ENCODE data around the gene PCDHGC3.
"Not testable (repeated sequence)": the region's sequence is repeated elsewhere in the genome, so short reads cannot be mapped to it uniquely, and the experiment has no call there.

The PCDHGC3 gene

GRCh38 chr5:141475625-141476131 is at the start of gene PCDHGC3:
PCDHGC3 (plus strand) TSS chr5:141475966; CDS start chr5:141476117, 151 bp downstream.
- DNase-seq (ENCODE audit: low spot score) = peak; percentile 97

DNA sequence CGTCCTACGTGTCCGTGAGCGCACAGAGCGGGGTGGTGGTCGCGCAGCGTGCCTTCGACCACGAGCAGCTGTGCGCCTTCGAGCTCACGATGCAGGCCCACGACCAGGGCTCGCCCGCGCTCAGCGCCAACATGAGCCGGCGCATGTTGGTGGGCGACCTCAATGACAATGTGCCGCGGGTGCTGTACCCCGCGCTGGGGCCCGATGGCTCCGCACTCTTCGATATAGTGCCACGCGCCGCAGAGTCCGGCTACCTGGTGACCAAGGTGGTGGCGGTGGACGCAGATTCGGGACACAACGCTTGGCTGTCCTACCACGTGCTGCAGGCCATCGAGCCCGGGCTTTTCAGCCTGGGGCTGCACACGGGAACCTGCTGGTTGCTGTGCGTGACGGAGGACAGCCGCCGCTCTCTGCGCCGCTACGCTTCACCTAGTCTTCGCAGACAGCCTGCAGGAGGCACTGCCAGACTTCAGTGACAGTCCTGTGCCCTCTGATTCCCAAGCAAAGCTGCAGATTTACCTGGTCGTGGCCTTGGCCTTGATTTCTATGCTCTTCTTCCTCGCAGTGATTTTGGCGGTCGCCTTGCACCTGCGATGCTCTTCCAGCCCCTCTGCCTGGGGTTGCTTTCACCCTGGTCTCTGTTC is 47.9 kb upstream of the PCDHGC3 start:
- no peak for DNase-seq (ENCODE audit: low spot score)

DNA sequence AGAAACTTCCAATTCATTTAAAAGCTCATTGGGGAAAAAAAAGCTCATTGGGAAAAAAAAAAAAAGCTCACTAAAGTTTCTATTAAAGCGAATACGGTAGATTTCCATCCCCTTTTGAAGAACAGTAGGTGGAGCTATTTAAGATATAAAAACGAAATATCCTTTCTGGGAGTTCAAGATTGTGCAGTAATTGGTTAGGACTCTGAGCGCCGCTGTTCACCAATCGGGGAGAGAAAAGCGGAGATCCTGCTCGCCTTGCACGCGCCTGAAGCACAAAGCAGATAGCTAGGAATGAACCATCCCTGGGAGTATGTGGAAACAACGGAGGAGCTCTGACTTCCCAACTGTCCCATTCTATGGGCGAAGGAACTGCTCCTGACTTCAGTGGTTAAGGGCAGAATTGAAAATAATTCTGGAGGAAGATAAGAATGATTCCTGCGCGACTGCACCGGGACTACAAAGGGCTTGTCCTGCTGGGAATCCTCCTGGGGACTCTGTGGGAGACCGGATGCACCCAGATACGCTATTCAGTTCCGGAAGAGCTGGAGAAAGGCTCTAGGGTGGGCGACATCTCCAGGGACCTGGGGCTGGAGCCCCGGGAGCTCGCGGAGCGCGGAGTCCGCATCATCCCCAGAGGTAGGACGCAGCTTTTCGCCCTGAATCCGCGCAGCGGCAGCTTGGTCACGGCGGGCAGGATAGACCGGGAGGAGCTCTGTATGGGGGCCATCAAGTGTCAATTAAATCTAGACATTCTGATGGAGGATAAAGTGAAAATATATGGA is 45.2 kb upstream of the PCDHGC3 start, which contains the start of gene PCDHGA12:
Gene PCDHGA12, plus strand, starts transcription at position 176 of the 782 bp plus-strand sequence. Its CDS starts 253 bp downstream, at position 429.
- peak; percentile 77 for DNase-seq (ENCODE audit: low spot score)

DNA sequence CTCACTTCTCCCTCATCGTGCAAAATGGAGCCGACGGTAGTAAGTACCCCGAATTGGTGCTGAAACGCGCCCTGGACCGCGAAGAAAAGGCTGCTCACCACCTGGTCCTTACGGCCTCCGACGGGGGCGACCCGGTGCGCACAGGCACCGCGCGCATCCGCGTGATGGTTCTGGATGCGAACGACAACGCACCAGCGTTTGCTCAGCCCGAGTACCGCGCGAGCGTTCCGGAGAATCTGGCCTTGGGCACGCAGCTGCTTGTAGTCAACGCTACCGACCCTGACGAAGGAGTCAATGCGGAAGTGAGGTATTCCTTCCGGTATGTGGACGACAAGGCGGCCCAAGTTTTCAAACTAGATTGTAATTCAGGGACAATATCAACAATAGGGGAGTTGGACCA is 44.5 kb upstream of the PCDHGC3 start:
- no peak for DNase-seq (ENCODE audit: low spot score)

DNA sequence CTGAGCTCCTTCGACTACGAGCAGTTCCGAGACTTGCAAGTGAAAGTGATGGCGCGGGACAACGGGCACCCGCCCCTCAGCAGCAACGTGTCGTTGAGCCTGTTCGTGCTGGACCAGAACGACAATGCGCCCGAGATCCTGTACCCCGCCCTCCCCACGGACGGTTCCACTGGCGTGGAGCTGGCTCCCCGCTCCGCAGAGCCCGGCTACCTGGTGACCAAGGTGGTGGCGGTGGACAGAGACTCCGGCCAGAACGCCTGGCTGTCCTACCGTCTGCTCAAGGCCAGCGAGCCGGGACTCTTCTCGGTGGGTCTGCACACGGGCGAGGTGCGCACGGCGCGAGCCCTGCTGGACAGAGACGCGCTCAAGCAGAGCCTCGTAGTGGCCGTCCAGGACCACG is 43.5 kb upstream of the PCDHGC3 start:
- not testable (repeated sequence) for DNase-seq (ENCODE audit: low spot score)

DNA sequence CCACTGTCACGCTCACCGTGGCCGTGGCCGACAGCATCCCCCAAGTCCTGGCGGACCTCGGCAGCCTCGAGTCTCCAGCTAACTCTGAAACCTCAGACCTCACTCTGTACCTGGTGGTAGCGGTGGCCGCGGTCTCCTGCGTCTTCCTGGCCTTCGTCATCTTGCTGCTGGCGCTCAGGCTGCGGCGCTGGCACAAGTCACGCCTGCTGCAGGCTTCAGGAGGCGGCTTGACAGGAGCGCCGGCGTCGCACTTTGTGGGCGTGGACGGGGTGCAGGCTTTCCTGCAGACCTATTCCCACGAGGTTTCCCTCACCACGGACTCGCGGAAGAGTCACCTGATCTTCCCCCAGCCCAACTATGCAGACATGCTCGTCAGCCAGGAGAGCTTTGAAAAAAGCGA is 43.0 kb upstream of the PCDHGC3 start:
- DNase-seq (ENCODE audit: low spot score) = not testable (repeated sequence)

DNA sequence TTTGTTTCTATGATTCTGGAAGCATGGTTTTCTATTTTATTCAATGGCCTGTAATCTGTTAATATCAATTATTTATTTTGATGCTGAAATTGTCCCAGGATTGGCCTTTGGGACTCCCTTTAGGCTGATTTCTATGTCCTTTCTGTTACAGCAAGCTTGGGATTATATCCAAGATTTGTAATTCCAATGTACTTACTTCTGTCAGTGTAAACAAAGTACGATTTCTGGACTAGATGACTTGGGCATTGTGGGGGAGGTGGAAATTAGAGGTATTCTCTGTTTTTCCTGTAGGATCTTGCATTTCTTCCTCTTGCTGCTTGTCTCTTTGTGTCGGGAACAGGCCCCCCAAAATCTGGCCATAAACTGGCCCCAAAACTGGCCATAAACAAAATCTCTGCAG is 41.8 kb upstream of the PCDHGC3 start:
- DNase-seq (ENCODE audit: low spot score) = no peak

DNA sequence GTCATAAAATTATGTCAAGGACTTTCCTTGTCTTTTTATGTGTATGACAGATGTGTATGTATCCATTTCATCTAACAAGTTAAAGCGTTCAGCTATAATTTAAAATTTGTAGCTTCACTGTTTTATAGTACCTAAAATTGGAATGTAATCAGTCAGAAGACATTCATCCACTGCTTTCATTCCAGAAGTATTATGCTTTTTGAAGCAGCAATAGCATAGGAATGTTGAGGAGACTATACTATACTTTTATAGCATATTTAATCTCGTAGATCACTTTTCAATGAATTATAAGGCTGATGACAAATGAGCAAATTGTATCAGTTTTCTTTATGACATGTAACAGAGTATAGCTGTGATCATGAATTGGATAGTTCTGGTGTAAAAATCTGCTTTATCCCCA is 38.5 kb upstream of the PCDHGC3 start:
- no peak for DNase-seq (ENCODE audit: low spot score)

DNA sequence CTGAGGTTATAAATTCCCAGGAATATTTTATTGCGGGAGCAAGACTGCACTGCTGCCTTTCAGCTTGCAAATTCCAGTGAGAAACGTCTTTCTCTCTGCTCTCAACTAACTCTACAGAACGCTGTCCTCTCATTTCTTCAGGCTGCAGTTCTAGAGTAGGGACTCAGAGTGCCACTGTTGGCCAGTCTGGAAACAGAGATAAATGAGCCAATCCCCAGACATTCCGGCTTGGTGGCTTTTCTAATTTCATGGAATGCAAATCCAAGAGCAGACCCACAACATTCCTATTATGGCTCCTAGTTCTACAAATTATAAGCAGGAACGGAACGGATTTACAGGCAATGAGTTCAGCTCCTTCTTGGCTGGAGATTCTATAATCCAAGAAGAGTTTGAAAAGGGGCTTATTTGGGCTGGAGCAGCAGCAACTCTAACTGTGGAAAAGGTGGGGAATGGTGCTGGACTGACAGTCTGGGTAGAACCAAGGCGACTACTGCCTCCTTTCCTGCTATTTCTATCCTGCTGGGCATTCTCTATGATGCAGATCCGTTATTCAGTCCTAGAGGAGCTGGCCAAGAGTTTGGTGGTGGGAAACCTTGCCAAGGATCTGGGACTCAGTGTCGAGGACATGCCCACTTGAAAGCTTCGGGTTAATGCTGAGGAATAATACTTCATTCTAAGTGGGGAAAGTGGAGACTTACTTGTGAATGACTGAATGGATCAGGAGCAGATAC is 36.2 kb upstream of the PCDHGC3 start:
- no peak for DNase-seq (ENCODE audit: low spot score)

- no peak for DNase-seq (ENCODE audit: low spot score)
Measured at GRCh38 chr5:141440341-141440740, 35.4 kb upstream of the PCDHGC3 start.

- no peak for DNase-seq (ENCODE audit: low spot score)
Measured at GRCh38 chr5:141441571-141442170, 34.1 kb upstream of the PCDHGC3 start.

DNA sequence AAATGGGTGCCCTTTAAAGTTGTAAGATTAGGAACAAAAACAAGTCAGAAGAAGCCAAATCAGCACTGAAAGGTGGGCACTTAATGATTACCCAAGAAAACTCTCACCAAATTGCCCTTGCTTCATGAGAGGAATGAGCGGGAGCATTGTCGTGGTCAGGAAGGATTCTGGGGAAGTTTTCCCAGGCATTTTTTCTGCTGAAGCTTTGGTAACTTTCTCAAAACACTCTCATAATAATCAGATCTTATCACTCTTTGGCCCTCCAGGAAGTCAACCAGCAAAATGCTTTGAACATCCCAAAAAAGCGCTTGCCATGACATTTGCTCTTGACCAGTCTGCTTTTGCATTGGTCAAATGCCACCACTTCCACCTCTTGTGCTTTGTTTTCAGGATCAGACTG is 10.4 kb upstream of the PCDHGC3 start:
- no peak for DNase-seq (ENCODE audit: low spot score)

DNA sequence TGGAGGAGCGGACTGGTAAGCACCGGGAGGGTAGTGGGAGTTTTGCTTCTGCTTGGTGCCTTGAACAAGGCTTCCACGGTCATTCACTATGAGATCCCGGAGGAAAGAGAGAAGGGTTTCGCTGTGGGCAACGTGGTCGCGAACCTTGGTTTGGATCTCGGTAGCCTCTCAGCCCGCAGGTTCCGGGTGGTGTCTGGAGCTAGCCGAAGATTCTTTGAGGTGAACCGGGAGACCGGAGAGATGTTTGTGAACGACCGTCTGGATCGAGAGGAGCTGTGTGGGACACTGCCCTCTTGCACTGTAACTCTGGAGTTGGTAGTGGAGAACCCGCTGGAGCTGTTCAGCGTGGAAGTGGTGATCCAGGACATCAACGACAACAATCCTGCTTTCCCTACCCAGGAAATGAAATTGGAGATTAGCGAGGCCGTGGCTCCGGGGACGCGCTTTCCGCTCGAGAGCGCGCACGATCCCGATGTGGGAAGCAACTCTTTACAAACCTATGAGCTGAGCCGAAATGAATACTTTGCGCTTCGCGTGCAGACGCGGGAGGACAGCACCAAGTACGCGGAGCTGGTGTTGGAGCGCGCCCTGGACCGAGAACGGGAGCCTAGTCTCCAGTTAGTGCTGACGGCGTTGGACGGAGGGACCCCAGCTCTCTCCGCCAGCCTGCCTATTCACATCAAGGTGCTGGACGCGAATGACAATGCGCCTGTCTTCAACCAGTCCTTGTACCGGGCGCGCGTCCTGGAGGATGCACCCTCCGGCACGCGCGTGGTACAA is 556 bp downstream of the PCDHGC3 start:
- peak; percentile 77 for DNase-seq (ENCODE audit: low spot score)

DNA sequence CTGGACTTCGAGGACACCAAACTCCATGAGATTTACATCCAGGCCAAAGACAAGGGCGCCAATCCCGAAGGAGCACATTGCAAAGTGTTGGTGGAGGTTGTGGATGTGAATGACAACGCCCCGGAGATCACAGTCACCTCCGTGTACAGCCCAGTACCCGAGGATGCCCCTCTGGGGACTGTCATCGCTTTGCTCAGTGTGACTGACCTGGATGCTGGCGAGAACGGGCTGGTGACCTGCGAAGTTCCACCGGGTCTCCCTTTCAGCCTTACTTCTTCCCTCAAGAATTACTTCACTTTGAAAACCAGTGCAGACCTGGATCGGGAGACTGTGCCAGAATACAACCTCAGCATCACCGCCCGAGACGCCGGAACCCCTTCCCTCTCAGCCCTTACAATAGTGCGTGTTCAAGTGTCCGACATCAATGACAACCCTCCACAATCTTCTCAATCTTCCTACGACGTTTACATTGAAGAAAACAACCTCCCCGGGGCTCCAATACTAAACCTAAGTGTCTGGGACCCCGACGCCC is 1.3 kb downstream of the PCDHGC3 start:
- DNase-seq (ENCODE audit: low spot score) = no peak

DNA sequence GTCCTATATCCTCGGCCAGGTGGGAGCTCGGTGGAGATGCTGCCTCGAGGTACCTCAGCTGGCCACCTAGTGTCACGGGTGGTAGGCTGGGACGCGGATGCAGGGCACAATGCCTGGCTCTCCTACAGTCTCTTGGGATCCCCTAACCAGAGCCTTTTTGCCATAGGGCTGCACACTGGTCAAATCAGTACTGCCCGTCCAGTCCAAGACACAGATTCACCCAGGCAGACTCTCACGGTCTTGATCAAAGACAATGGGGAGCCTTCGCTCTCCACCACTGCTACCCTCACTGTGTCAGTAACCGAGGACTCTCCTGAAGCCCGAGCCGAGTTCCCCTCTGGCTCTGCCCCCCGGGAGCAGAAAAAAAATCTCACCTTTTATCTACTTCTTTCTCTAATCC is 2.0 kb downstream of the PCDHGC3 start:
- no peak for DNase-seq (ENCODE audit: low spot score)

DNA sequence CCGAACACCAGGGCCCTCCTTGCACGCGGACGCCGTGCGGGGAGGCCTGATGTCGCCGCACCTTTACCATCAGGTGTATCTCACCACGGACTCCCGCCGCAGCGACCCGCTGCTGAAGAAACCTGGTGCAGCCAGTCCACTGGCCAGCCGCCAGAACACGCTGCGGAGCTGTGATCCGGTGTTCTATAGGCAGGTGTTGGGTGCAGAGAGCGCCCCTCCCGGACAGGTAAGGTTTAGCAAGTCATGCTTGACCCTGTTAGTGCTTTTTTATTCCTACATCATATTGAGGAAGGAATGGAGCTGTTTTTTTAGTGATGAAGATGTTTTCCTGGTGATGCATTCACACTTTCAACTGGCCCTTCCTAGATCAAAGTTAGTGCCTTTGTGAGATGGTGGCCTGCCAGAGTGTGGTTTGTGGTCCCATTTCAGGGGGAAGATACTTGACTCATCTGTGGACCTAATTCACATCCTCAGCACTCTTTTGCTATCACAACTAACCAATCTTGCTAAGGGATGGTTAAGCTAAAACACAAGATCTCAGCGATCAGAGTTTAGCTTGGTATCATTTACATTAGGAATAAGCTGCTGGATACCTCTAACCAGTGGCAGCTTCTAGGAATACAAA is 2.7 kb downstream of the PCDHGC3 start:
- DNase-seq (ENCODE audit: low spot score) = no peak

- DNase-seq (ENCODE audit: low spot score) = no peak
Measured at GRCh38 chr5:141479776-141480175, 4.0 kb downstream of the PCDHGC3 start.

DNA sequence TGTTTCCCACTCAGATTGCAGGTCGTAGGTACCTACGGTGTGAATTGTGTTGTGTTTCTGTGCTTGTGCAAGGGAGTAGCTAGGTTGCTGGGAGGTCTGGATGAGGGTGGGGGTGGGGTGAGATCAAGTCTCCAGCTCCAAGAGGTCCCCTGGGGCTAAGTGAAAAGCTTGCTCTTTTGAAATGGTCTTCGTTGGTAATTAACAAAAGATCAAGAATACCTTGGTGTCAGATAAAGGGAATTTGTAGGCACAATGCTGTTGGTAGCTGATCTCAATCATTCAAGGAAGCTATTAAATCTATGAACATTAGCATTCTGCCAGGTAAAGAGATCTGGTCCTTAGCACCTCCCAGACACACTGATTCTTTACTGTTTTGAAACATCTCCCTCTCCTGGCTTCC is 8.1 kb downstream of the PCDHGC3 start:
- no peak for DNase-seq (ENCODE audit: low spot score)

GRCh38 chr5:141484310-141484640 is 8.5 kb downstream of the PCDHGC3 start:
- DNase-seq (ENCODE audit: low spot score) = no peak

DNA sequence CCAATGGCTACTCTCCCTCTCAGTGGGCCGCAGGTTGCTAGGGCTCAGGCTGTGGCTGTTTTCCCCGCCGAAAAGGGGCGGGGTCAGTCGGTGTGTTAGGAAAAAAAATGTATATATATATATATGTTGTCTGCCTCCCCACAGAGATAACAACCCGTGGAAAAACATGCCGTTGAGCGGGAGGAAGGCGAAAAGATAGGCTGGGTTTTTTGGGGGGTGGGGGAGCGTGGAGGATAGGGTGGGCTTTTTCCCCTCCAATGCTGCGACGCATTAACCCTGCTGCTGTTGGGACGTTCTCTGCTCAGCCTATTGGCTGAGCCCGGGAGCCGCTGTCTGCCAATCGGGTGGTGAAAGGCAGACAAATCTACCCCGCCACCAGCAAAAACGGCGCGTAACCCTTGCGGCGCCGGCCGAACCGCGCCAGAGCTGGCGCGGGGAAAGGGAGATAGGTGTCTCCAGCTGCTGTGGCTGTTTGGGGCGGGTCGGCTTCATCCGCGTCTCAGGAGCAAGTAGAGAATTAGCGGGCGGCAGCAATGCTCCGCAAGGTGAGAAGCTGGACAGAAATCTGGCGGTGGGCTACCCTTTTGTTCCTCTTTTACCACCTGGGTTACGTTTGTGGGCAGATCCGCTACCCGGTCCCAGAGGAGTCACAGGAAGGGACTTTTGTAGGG is 9.0 kb downstream of the PCDHGC3 start, which contains the start of gene PCDHGC4:
Gene PCDHGC4, plus strand, starts transcription at position 390 of the 671 bp plus-strand sequence. Its CDS starts 144 bp downstream, at position 534.
- peak; percentile 57 for DNase-seq (ENCODE audit: low spot score)
